Vagina (tissue), 2 donors: Measurements from ENCODE around the gene CCNI2.

ENCODE experiments used
- CTCF ChIP-seq, 3 experiments: fragments of 450-650 bp in 2 of 3; fragments of 200-600 bp in 1 of 3; sonication (generic) in 1 of 3; IDR thresholded peaks; one replicate each; pipeline ENCODE4 v1.5.1; 2017 to 2019; ENCODE audit warnings: antibody characterized with exemption in 3 of 3, mild to moderate bottlenecking in 2 of 3, moderate library complexity in 2 of 3
- POLR2A ChIP-seq, 2 donors: fragments of 450-650 bp; IDR thresholded peaks; one replicate each; pipeline ENCODE4 v1.6.1; 2017; ENCODE audit warnings: antibody characterized with exemption in 2 of 2, mild to moderate bottlenecking in 2 of 2, moderate library complexity in 2 of 2

- TF ChIP-seq CTCF (IDR thresholded peaks at IDR 0.05) (no peak), POLR2A (IDR thresholded peaks at IDR 0.05) (no peak)
These were observed 25.3 kb downstream of the CCNI2 start for GRCh38 chr5:132772291-132773070.
